Prostate gland (tissue), 2 donors: ENCODE data around the gene BCL7A. TPM values are rescaled to one million over a fixed set of nuclear protein-coding genes. Genes with fewer than 3 reads are reported as not detected.

ENCODE experiments used
- DNase-seq: peaks from one replicate; pipeline ENCODE4 v3.0.0-alpha.2; 2019; ENCODE audit warnings: low spot score
- H3K27ac ChIP-seq, 2 donors: fragments of 200-600 bp; sonication (generic); 2 replicates each; pipeline ENCODE4 v1.5.1; 2017 to 2019
- H3K27me3 ChIP-seq: fragments of 200-600 bp; sonication (generic); replicated peaks from 2 replicates; pipeline ENCODE4 v1.5.1; 2019; ENCODE audit not compliant: insufficient read depth
- H3K36me3 ChIP-seq, 2 donors: fragments of 200-600 bp; sonication (generic); 1 replicate in 1 of 2; 2 replicates in 1 of 2; pipeline versions ENCODE4 v1.5.1 to v1.8.1; 2017 to 2019
- H3K4me1 ChIP-seq: fragments of 200-600 bp; sonication (generic); replicated peaks from 2 replicates; pipeline ENCODE4 v1.5.1; 2019
- H3K4me3 ChIP-seq, 2 donors: fragments of 200-600 bp; sonication (generic); 2 replicates each; pipeline ENCODE4 v1.5.1; 2017 to 2019
- H3K9me3 ChIP-seq: fragments of 200-600 bp; sonication (generic); 2 replicates; pipeline ENCODE4 v1.5.1; 2017
- POLR2A ChIP-seq: fragments of 450-650 bp; IDR thresholded peaks from one replicate; pipeline ENCODE4 v1.6.1; 2016; ENCODE audit warnings: antibody characterized with exemption, mild to moderate bottlenecking
- POLR2AphosphoS5 ChIP-seq: sonication (generic); formaldehyde crosslinking; IDR thresholded peaks from one replicate; pipeline ENCODE4 v1.6.1; 2017; ENCODE audit warnings: antibody characterized with exemption
- WGBS: methylation state at CpG from one replicate; pipeline ENCODE4 v1.1.5; 2018; 5-methylcytosine and 5-hydroxymethylcytosine counted together
- intact Hi-C: fragments of 100-400 bp; cut with DNase I; formaldehyde crosslinking; loops from one replicate; pipeline ENCODE4 v1.14.2; 2022
- total RNA-seq, 2 donors: library from RNA; depleted of rRNA; stranded (reverse); fragments of >200 nt; gene quantifications; one replicate each; pipeline ENCODE4 v1.1.0, GENCODE V29; 2016
- TF ChIP-seq, protein P1 (sequence below), 4 experiments: fragments of 200-600 bp in 2 of 4; fragments of 450-650 bp in 2 of 4; sonication (generic) in 2 of 4; IDR thresholded peaks; 1 replicate in 3 of 4; 2 replicates in 1 of 4; pipeline ENCODE4 v1.5.1; 2016 to 2019; ENCODE audit warnings: antibody characterized with exemption in 4 of 4, mild to moderate bottlenecking in 2 of 4, moderate library complexity in 2 of 4

BCL7A gene
- total RNA-seq, 2 donors from 2014 or later = 10.3 to 15.4 TPM

DNA sequence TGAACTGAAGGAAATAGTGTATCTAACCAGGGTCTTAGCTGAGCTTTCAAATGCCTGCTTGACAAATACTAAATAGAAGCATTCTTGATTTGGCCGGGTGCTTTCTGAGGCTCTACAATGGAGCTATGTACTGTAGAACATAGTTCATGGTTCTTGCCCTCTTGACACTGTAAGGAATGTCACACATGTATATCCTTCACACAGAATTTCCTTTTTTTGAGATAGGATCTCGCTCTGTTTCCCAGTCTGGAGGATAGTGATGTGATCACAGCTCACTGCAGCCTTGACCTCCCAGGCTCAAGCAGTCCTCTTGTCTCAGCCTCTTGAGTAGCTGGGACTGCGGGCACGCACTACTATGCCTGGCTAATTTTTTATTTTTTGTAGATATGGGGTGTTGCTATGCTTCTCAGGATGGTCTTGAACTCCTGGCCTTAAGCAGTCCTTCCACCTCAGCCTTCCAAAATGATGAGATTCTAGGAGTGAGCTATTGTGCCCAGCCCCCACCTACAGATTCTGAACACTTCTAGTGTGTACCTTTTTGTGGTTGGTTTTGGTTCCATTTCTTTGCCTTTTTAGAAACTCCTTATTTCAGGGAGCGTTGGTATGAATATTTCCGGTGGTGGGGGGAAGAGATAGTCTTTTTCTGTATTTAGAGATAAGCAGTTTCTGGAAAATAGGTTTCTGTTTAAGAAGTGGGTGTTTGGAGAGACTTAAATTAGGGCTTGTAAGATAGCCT is 61.1 kb downstream of the BCL7A start:
- H3K36me3 ChIP-seq = no peaks in the 10 kb centered on the region
- H3K9me3 ChIP-seq = no peaks in the 10 kb centered on the region
- WGBS = 76% methylated on average over 6 of the region's 6 CpGs
- intact Hi-C loops = no loop called here
- TF ChIP-seq POLR2AphosphoS5 (no peak), POLR2A (no peak)
- TF ChIP-seq, protein P1, sequence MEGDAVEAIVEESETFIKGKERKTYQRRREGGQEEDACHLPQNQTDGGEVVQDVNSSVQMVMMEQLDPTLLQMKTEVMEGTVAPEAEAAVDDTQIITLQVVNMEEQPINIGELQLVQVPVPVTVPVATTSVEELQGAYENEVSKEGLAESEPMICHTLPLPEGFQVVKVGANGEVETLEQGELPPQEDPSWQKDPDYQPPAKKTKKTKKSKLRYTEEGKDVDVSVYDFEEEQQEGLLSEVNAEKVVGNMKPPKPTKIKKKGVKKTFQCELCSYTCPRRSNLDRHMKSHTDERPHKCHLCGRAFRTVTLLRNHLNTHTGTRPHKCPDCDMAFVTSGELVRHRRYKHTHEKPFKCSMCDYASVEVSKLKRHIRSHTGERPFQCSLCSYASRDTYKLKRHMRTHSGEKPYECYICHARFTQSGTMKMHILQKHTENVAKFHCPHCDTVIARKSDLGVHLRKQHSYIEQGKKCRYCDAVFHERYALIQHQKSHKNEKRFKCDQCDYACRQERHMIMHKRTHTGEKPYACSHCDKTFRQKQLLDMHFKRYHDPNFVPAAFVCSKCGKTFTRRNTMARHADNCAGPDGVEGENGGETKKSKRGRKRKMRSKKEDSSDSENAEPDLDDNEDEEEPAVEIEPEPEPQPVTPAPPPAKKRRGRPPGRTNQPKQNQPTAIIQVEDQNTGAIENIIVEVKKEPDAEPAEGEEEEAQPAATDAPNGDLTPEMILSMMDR (IDR thresholded peaks at IDR 0.05) = no peak
- DNase-seq = no peak
- peak overlapping the region in 1 of 2 donors; percentile 55 for H3K27ac ChIP-seq
- H3K4me1 ChIP-seq = no peaks in the 10 kb centered on the region
- no peaks in the 10 kb centered on the region for H3K27me3 ChIP-seq
- no peak overlapping the region for H3K4me3 ChIP-seq

DNA sequence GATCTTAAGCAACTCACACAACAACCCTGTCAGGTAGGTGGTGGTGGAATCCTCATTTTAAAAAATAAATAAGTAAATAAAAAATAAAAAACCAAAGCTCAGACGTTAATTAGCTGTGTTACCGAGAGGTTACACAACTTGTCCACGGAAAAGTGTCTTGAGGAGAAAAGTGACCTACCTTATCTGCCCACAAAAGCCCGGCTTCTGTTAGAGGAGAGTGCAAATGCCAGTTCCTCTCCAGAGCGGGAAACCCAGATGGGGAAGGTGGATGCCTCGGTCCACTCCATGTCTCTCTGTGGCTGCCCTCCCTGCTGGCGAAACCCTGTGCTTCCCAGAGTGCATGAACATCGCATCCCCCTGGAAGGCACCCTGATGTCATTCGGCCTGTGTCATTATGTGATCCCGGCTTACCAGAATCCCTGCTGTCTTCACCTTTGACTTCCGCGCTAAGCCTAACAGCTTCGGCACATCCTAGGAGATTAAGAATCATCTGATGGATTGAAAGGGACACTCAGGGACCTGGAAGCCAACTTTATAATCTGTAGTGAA is 63.2 kb downstream of the BCL7A start:
- 93% methylated on average over 13 of the region's 13 CpGs for WGBS
- H3K4me1 ChIP-seq = no peaks in the 10 kb centered on the region
- intact Hi-C loops = no loop called here
- no peak overlapping the region for H3K4me3 ChIP-seq
- DNase-seq = no peak
- H3K9me3 ChIP-seq = no peaks in the 10 kb centered on the region
- no peak overlapping the region for H3K27ac ChIP-seq
- no peaks in the 10 kb centered on the region for H3K36me3 ChIP-seq
- H3K27me3 ChIP-seq = no peaks in the 10 kb centered on the region
- TF ChIP-seq POLR2AphosphoS5 (no peak), POLR2A (no peak)
- TF ChIP-seq, protein P1 (IDR thresholded peaks at IDR 0.05) = no peak

DNA sequence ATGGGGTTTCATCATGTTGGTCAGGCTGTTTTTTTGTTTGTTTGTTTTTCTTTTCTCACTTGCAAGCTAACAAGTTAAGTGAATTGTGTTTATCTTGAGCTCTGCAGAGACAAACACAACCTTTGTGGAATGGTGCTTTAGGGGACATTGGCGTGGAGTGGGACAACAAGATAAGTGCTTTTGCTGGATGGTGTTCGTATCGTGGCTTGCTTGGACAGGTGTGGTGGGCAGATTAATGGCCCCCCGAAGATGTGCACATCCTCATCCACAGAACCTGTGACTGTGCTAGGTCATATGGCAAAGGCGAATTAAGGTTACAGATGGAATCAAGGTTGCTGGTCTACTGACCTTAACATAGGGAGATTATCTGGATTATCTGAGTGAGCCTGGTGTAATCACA is 63.9 kb downstream of the BCL7A start:
- H3K36me3 ChIP-seq = no peaks in the 10 kb centered on the region
- DNase-seq = no peak
- no peaks in the 10 kb centered on the region for H3K9me3 ChIP-seq
- H3K4me3 ChIP-seq = no peak overlapping the region
- intact Hi-C loops = no loop called here
- no peak overlapping the region for H3K27ac ChIP-seq
- no peaks in the 10 kb centered on the region for H3K4me1 ChIP-seq
- H3K27me3 ChIP-seq = no peaks in the 10 kb centered on the region
- TF ChIP-seq, protein P1 (IDR thresholded peaks at IDR 0.05) = no peak
- no peak for TF ChIP-seq POLR2A
- TF ChIP-seq POLR2AphosphoS5 = no peak
- 78% methylated on average over 5 of the region's 5 CpGs for WGBS

DNA sequence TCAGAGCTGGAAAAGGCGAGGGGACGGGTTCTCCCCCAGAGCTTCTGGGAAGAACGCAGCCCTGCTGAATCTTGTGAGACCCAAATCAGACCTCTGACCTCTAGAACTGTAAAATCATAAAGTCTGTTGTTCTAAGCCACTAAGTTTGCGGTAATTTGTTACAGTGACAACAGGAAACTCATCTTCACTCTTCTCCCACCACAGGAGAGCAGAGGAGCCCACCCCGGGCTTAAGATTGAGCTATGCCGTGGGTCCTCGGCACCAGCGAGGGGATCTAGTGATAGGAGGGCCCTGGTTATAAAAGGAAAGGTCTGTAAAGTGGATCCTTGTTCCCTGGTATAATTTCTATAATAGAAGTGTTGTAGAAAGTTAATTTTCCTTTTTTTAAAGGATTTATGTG is 64.4 kb downstream of the BCL7A start:
- WGBS = 78% methylated on average over 8 of the region's 8 CpGs
- Histone ChIP-seq H3K4me1 (no peaks in the 10 kb centered on the region), H3K9me3 (no peaks in the 10 kb centered on the region), H3K4me3 (no peak overlapping the region), H3K27me3 (no peaks in the 10 kb centered on the region), H3K36me3 (no peaks in the 10 kb centered on the region), H3K27ac (no peak overlapping the region)
- DNase-seq = no peak
- intact Hi-C loops = no loop called here
- no peak for TF ChIP-seq POLR2A
- TF ChIP-seq, protein P1 (IDR thresholded peaks at IDR 0.05) = no peak
